OCI-LY1 (cell line): ENCODE results near the gene FKBP9.

Experiments
- H2AFZ ChIP-seq: fragments of 200-600 bp; sonication (generic), shearing (Covaris generic); 2 replicates; pipeline ENCODE4 v1.6.0; 2014; ENCODE audit warnings: antibody characterized with exemption, mild to moderate bottlenecking, low read length
- H3F3A ChIP-seq: fragments of 200-600 bp; sonication (generic), shearing (Covaris generic); 2 replicates; pipeline ENCODE4 v1.6.0; 2014; ENCODE audit warnings: mild to moderate bottlenecking, antibody characterized with exemption, low read length, moderate library complexity; ENCODE audit not compliant: insufficient read depth
- H3K27ac ChIP-seq: fragments of 200-600 bp; sonication (generic); 2 replicates; pipeline ENCODE4 v1.5.1; 2014; ENCODE audit warnings: low read length, mixed run types, mild to moderate bottlenecking, low read depth; ENCODE audit not compliant: poor library complexity, severe bottlenecking
- H3K27me3 ChIP-seq: fragments of 200-600 bp; sonication (generic); 2 replicates; pipeline ENCODE4 v1.6.0; 2014; ENCODE audit warnings: antibody characterized with exemption, mild to moderate bottlenecking, low read length, moderate library complexity; ENCODE audit not compliant: insufficient read depth
- H3K36me3 ChIP-seq: fragments of 200-600 bp; sonication (generic); 2 replicates; pipeline ENCODE4 v1.6.1; 2014; ENCODE audit warnings: mild to moderate bottlenecking, antibody characterized with exemption, low read length, moderate library complexity, mixed read lengths; ENCODE audit not compliant: insufficient read depth
- H3K4me1 ChIP-seq: fragments of 200-600 bp; sonication (generic); 2 replicates; pipeline ENCODE4 v1.5.1; 2014; ENCODE audit warnings: mild to moderate bottlenecking, low read length, moderate library complexity; ENCODE audit not compliant: insufficient read depth, severe bottlenecking
- H3K4me2 ChIP-seq: fragments of 200-600 bp; sonication (generic), shearing (Covaris generic); 2 replicates; pipeline ENCODE4 v1.6.1; 2014; ENCODE audit warnings: low read length
- H3K4me3 ChIP-seq: fragments of 200-600 bp; sonication (generic); 2 replicates; pipeline ENCODE4 v1.5.1; 2014; ENCODE audit warnings: low read length, low read depth, mild to moderate bottlenecking, mixed read lengths; ENCODE audit not compliant: poor library complexity, severe bottlenecking
- H3K79me2 ChIP-seq: fragments of 200-600 bp; shearing (Covaris generic); 2 replicates; pipeline ENCODE4 v1.6.1; 2016; ENCODE audit warnings: mixed run types, low read length, mixed read lengths; ENCODE audit not compliant: insufficient read depth
- H3K9ac ChIP-seq: fragments of 200-600 bp; sonication (generic), shearing (Covaris generic); 2 replicates; pipeline ENCODE4 v1.6.1; 2014; ENCODE audit warnings: mild to moderate bottlenecking, low read length, mixed read lengths
- H3K9me2 ChIP-seq: fragments of 200-600 bp; sonication (generic), shearing (Covaris generic); 2 replicates; pipeline ENCODE4 v1.6.1; 2014; ENCODE audit warnings: low read depth, mild to moderate bottlenecking, low read length, mixed read lengths
- H3K9me3 ChIP-seq: fragments of 200-600 bp; shearing (Covaris generic); 2 replicates; pipeline ENCODE4 v1.6.1; 2014; ENCODE audit warnings: low read length, mixed read lengths
- H4K20me1 ChIP-seq: fragments of 200-600 bp; sonication (generic), shearing (Covaris generic); 2 replicates; pipeline ENCODE4 v1.6.0; 2016; ENCODE audit warnings: mild to moderate bottlenecking, low read length; ENCODE audit not compliant: insufficient read depth
- EZH2 ChIP-seq: fragments of 200-600 bp; sonication (generic), shearing (Covaris generic); IDR thresholded peaks from 2 replicates; pipeline ENCODE4 v1.8.0; 2017; ENCODE audit warnings: borderline replicate concordance, mixed run types, mild to moderate bottlenecking, antibody characterized with exemption, low read length, moderate library complexity, mixed read lengths
- TF ChIP-seq, protein P1 (sequence below): fragments of 200-600 bp; sonication (generic), shearing (Covaris generic); IDR thresholded peaks from 2 replicates; pipeline ENCODE4 v1.5.1; 2017; ENCODE audit warnings: mild to moderate bottlenecking, antibody characterized with exemption, low read length, moderate library complexity, mixed read lengths

Gene FKBP9

DNA sequence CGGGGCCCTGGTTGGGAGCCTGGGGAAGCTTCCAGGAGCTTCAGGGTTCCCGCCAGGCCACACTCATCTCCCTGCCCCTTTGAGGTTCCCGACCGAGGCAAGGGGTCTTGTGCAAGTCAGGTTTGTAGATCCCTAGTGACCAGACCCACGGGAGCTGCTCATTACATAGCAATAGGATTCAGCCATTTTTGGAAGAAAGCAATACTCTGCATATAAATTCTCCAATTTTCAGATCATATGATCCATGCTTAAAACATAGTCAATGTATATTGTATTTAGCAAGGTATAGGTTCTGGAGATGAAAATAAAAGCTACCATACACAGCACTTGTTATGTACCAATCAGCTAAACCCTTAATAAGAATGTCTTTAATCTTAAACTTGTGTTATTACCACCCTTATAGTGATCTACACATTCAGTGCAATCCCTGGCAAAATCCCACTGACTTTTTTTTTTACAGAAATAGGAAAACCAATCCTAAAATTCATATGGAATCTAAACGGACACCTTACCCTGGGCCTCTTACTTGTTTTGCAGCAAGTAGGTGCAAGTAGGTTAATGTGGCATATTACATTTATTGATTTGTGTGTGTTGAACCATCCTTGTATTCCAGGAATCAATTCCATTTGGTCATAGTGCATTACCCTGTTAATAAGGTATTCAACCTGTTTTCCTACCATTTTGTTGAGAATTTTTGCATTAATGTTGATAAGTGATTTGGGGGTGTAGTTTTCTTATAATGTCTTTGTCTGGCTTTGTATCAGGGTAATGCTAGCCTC is 13.8 kb upstream of the FKBP9 start:
- Histone ChIP-seq H3F3A (no peaks in the 10 kb centered on the region), H3K27me3 (peaks cover 7% of the 10 kb centered on the region; the same call in 1 of the 2 replicates), H3K4me2 (peak overlapping the region; percentile 52), H3K9me3 (peaks cover 17% of the 10 kb centered on the region), H3K36me3 (no peaks in the 10 kb centered on the region; the same call in 1 of the 2 replicates), H3K9me2 (no peaks in the 10 kb centered on the region), H3K27ac (no peak overlapping the region), H3K9ac (no peak overlapping the region), H3K4me1 (no peaks in the 10 kb centered on the region), H4K20me1 (no peaks in the 10 kb centered on the region), H3K79me2 (no peaks in the 10 kb centered on the region), H3K4me3 (peak overlapping the region; percentile 49), H2AFZ (no peak overlapping the region)
- TF ChIP-seq EZH2 = no peak
- TF ChIP-seq, protein P1, sequence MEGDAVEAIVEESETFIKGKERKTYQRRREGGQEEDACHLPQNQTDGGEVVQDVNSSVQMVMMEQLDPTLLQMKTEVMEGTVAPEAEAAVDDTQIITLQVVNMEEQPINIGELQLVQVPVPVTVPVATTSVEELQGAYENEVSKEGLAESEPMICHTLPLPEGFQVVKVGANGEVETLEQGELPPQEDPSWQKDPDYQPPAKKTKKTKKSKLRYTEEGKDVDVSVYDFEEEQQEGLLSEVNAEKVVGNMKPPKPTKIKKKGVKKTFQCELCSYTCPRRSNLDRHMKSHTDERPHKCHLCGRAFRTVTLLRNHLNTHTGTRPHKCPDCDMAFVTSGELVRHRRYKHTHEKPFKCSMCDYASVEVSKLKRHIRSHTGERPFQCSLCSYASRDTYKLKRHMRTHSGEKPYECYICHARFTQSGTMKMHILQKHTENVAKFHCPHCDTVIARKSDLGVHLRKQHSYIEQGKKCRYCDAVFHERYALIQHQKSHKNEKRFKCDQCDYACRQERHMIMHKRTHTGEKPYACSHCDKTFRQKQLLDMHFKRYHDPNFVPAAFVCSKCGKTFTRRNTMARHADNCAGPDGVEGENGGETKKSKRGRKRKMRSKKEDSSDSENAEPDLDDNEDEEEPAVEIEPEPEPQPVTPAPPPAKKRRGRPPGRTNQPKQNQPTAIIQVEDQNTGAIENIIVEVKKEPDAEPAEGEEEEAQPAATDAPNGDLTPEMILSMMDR = peak; percentile 39; the same call in 1 of the 2 replicates

DNA sequence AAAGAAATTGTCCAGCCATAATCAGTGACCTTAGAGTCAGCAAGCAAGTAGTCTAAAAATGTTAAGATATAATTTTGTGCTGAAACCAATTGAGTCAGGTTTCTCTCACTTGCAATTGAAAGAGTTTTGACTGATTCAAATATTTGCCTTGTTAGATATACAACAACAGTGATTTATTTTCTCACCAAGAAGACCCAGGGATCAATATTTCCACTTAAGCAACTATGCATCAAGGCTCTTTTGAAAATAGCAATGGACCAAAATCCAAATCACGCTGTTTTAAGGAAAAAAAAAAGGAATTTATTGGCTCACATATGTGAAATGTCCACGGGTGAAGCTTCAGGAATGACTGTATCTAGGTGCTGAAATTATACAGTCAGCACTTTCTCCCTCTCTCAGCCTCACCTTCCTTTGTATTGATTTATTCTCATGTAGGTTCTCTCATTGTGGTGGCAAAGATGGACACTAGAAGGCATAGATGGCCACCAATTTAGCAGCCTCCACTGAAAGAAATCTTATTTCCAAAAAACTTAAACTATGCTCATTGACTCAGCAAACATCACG is 9.7 kb upstream of the FKBP9 start:
- Histone ChIP-seq H3K79me2 (no peaks in the 10 kb centered on the region), H3K36me3 (no peaks in the 10 kb centered on the region; the same call in 1 of the 2 replicates), H3K4me1 (no peaks in the 10 kb centered on the region), H3K9me3 (peaks cover 22% of the 10 kb centered on the region), H3K4me2 (no peak overlapping the region), H3K9me2 (no peaks in the 10 kb centered on the region), H3K4me3 (no peak overlapping the region), H3F3A (no peaks in the 10 kb centered on the region), H3K27ac (no peak overlapping the region), H3K27me3 (peaks cover 7% of the 10 kb centered on the region; the same call in 1 of the 2 replicates), H2AFZ (no peak overlapping the region), H4K20me1 (no peaks in the 10 kb centered on the region), H3K9ac (no peak overlapping the region)
- TF ChIP-seq EZH2 = no peak
- TF ChIP-seq, protein P1 = no peak

DNA sequence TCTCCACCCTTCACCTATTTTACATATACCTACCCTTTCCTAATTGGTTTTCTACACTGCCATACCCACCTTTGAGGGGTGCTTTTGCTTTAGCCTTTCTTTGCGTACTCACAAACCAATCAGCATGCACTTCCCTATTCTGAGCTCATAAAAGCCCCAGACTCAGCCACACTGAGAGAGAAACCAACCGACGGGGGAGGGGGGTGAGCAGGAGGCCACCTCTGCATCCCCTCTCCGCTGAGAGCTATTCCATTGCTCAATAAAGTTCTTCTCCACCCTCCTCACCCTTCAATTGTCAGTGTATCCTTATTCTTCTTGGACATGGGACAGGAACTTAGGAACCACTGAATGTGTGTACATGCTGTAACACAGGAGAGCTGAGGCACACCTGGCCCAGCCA is 9.0 kb upstream of the FKBP9 start:
- no peaks in the 10 kb centered on the region for H3F3A ChIP-seq
- no peak overlapping the region for H3K27ac ChIP-seq
- no peaks in the 10 kb centered on the region for H4K20me1 ChIP-seq
- H3K9me3 ChIP-seq = peaks cover 21% of the 10 kb centered on the region
- no peak overlapping the region for H3K4me2 ChIP-seq
- no peaks in the 10 kb centered on the region; the same call in 1 of the 2 replicates for H3K36me3 ChIP-seq
- H3K4me1 ChIP-seq = no peaks in the 10 kb centered on the region
- H3K27me3 ChIP-seq = peaks cover 7% of the 10 kb centered on the region; the same call in 1 of the 2 replicates
- H3K9me2 ChIP-seq = no peaks in the 10 kb centered on the region
- no peaks in the 10 kb centered on the region for H3K79me2 ChIP-seq
- H3K4me3 ChIP-seq = no peak overlapping the region
- no peak for TF ChIP-seq EZH2
- H2AFZ ChIP-seq = no peak overlapping the region
- no peak overlapping the region for H3K9ac ChIP-seq
